ENCODE results near the gene ROCK2. TPM values are rescaled to one million over a fixed set of nuclear protein-coding genes. Genes with fewer than 3 reads are reported as not detected.

Gene ROCK2
- total and polyA plus RNA-seq, 2 of the 13 experiments (the other 11 are each of a cell fraction or from before 2014, with no cell fraction given) = 38.1 to 119 TPM

GRCh38 chr2:11366326-11366741 lies 21.9 kb upstream of the ROCK2 start (continued):
- TF ChIP-seq PAXIP1 (CRISPR knock-in tag; conservative IDR thresholded peaks at IDR 0.05) (peak; percentile 88), BORCS8-MEF2B (CRISPR knock-in tag; IDR thresholded peaks at IDR 0.05) (0 out of 2 replicates have a peak, but pooled peaks have one; percentile 43), ZNF275 (CRISPR knock-in tag; IDR thresholded peaks at IDR 0.05; ENCODE audit: borderline replicate concordance) (no peak), ZBTB14 (CRISPR knock-in tag; IDR thresholded peaks at IDR 0.05) (no peak), AGO2 (optimal IDR thresholded peaks at IDR 0.05; ENCODE audit: low read depth, low read length) (no peak), KDM6A (CRISPR knock-in tag; IDR thresholded peaks at IDR 0.05; ENCODE audit: low read depth) (peak; percentile 70; the same call in 1 of the 2 replicates), ZNF292 (CRISPR knock-in tag; IDR thresholded peaks at IDR 0.05; ENCODE audit: borderline replicate concordance, low read depth) (peak; percentile 77; the same call in 1 of the 2 replicates), HNRNPL (IDR thresholded peaks at IDR 0.05; ENCODE audit: low read depth, low read length) (no peak), KLF6 (CRISPR knock-in tag; IDR thresholded peaks at IDR 0.05) (no peak), PAWR (CRISPR knock-in tag; IDR thresholded peaks at IDR 0.05; ENCODE audit: borderline replicate concordance) (no peak), IKZF5 (CRISPR knock-in tag; IDR thresholded peaks at IDR 0.05) (peak; percentile 68; the same call in 1 of the 2 replicates), ZNF350 (CRISPR knock-in tag; IDR thresholded peaks at IDR 0.05; ENCODE audit: borderline replicate concordance, low read depth) (peak; percentile 32; the same call in 1 of the 2 replicates), SMAD3 (CRISPR knock-in tag; IDR thresholded peaks at IDR 0.05) (0 out of 2 replicates have a peak, but pooled peaks have one; percentile 76), CHD2 (IDR thresholded peaks at IDR 0.05; ENCODE audit: low read depth, low read length) (no peak), MEF2D (CRISPR knock-in tag; IDR thresholded peaks at IDR 0.05) (peak; percentile 87), MYNN (CRISPR knock-in tag; IDR thresholded peaks at IDR 0.05; ENCODE audit: low read depth) (no peak), MNT (IDR thresholded peaks at IDR 0.05) (peak; percentile 61), ZNF629 (CRISPR knock-in tag; conservative IDR thresholded peaks at IDR 0.05) (no peak; the same call in 1 of the 2 replicates), ZNF766 (CRISPR knock-in tag; IDR thresholded peaks at IDR 0.05; ENCODE audit: borderline replicate concordance) (0 out of 2 replicates have a peak, but pooled peaks have one; percentile 40), FOXK2 (IDR thresholded peaks at IDR 0.05) (peak; percentile 94), ZNF777 (CRISPR knock-in tag; IDR thresholded peaks at IDR 0.05) (peak; percentile 33; the same call in 1 of the 2 replicates)

Data from HepG2 (cell line).